HEK293T (cell line): ENCODE data around the gene MUC3A.
"Not testable (repeated sequence)": the region's sequence is repeated elsewhere in the genome, so short reads cannot be mapped to it uniquely, and the experiment has no call there.

Experiments used
- CTCF ChIA-PET: fragments of 350-600 bp; formaldehyde crosslinking; extraction: SDS; loops from one replicate; lab custom pipeline; 2021; ENCODE audit warnings: antibody characterized with exemption, inconsistent platforms; lab: Yijun Ruan, JAX
- POLR2A ChIA-PET: fragments of 350-600 bp; formaldehyde crosslinking; extraction: SDS; loops from one replicate; lab custom pipeline; 2020; ENCODE audit warnings: antibody characterized with exemption, inconsistent platforms; lab: Yijun Ruan, JAX
- DNase-seq: peaks from one replicate; pipeline ENCODE4 v3.0.0; 2012; ENCODE audit warnings: mixed read lengths; ENCODE audit errors: extremely low spot score
- ARNT ChIP-seq: fragments of 450-650 bp; IDR thresholded peaks from 2 replicates; pipeline ENCODE4 v1.6.1; 2017; ENCODE audit warnings: mild to moderate bottlenecking
- BHLHE40 ChIP-seq: fragments of 450-650 bp; IDR thresholded peaks from 2 replicates; pipeline ENCODE4 v1.6.1; 2016; ENCODE audit warnings: mild to moderate bottlenecking, moderate library complexity, borderline replicate concordance
- CTBP1 ChIP-seq: fragments of 450-650 bp; IDR thresholded peaks from 2 replicates; pipeline ENCODE4 v1.6.1; 2016; ENCODE audit warnings: borderline replicate concordance
- ELF4 ChIP-seq: fragments of 450-650 bp; IDR thresholded peaks from 2 replicates; pipeline ENCODE4 v1.6.1; 2017; ENCODE audit warnings: antibody characterized with exemption
- FOXA1 ChIP-seq: fragments of 450-650 bp; IDR thresholded peaks from 2 replicates; pipeline ENCODE4 v1.6.1; 2016; ENCODE audit warnings: mild to moderate bottlenecking
- FOXK2 ChIP-seq: fragments of 450-650 bp; IDR thresholded peaks from 2 replicates; pipeline ENCODE4 v1.6.1; 2016; ENCODE audit warnings: mild to moderate bottlenecking
- FOXM1 ChIP-seq: fragments of 450-650 bp; IDR thresholded peaks from 2 replicates; pipeline ENCODE4 v1.6.1; 2017; ENCODE audit warnings: mild to moderate bottlenecking, borderline replicate concordance
- HDGF ChIP-seq: fragments of 450-650 bp; IDR thresholded peaks from 2 replicates; pipeline ENCODE4 v1.6.1; 2017; ENCODE audit warnings: antibody characterized with exemption, borderline replicate concordance
- L3MBTL2 ChIP-seq: fragments of 450-650 bp; conservative IDR thresholded peaks from 2 replicates; pipeline ENCODE4 v1.6.1; 2016; ENCODE audit warnings: mild to moderate bottlenecking
- LEF1 ChIP-seq: fragments of 450-650 bp; IDR thresholded peaks from 2 replicates; pipeline ENCODE4 v1.6.1; 2017; ENCODE audit warnings: mild to moderate bottlenecking, borderline replicate concordance
- NFRKB ChIP-seq: fragments of 450-650 bp; IDR thresholded peaks from 2 replicates; pipeline ENCODE4 v1.6.1; 2016; ENCODE audit warnings: mild to moderate bottlenecking, moderate library complexity
- SP1 ChIP-seq: fragments of 450-650 bp; IDR thresholded peaks from 2 replicates; pipeline ENCODE4 v1.6.1; 2017
- SUZ12 ChIP-seq: fragments of 450-650 bp; IDR thresholded peaks from 2 replicates; pipeline ENCODE4 v1.6.1; 2016; ENCODE audit warnings: mild to moderate bottlenecking
- TARDBP ChIP-seq: fragments of 450-650 bp; IDR thresholded peaks from 2 replicates; pipeline ENCODE4 v1.6.1; 2016
- ZNF384 ChIP-seq: fragments of 450-650 bp; IDR thresholded peaks from 2 replicates; pipeline ENCODE4 v1.6.1; 2016
- TF ChIP-seq, protein P1 (sequence below): fragments of 450-650 bp; IDR thresholded peaks from 2 replicates; pipeline ENCODE4 v1.6.1; 2016

Gene MUC3A

GRCh38 chr7:100914208-100914878 lies 35.0 kb upstream of the MUC3A start:
- no peak for DNase-seq
- TF ChIP-seq, protein P1, sequence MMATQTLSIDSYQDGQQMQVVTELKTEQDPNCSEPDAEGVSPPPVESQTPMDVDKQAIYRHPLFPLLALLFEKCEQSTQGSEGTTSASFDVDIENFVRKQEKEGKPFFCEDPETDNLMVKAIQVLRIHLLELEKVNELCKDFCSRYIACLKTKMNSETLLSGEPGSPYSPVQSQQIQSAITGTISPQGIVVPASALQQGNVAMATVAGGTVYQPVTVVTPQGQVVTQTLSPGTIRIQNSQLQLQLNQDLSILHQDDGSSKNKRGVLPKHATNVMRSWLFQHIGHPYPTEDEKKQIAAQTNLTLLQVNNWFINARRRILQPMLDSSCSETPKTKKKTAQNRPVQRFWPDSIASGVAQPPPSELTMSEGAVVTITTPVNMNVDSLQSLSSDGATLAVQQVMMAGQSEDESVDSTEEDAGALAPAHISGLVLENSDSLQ, result no peak
- TF ChIP-seq CTBP1 (no peak), HDGF (no peak), L3MBTL2 (no peak), FOXK2 (no peak), ELF4 (no peak), FOXM1 (no peak), NFRKB (no peak), SUZ12 (no peak), ARNT (no peak), ZNF384 (no peak), LEF1 (no peak), SP1 (no peak), FOXA1 (no peak)
- POLR2A ChIA-PET, result no interaction called here
- CTCF ChIA-PET, result no interaction called here

- ChIA-PET POLR2A (no interaction called here), CTCF (no interaction called here)
- TF ChIP-seq ZNF384 (no peak), BHLHE40 (no peak), SUZ12 (no peak), NFRKB (no peak), HDGF (no peak), CTBP1 (no peak), ARNT (no peak), L3MBTL2 (no peak), FOXM1 (no peak), SP1 (no peak), ELF4 (no peak), FOXK2 (no peak), LEF1 (no peak), TARDBP (no peak), FOXA1 (no peak)
- TF ChIP-seq, protein P1, result no peak
- DNase-seq, result no peak
Observed at GRCh38 chr7:100914879-100915447, 34.4 kb upstream of the MUC3A start.

DNA sequence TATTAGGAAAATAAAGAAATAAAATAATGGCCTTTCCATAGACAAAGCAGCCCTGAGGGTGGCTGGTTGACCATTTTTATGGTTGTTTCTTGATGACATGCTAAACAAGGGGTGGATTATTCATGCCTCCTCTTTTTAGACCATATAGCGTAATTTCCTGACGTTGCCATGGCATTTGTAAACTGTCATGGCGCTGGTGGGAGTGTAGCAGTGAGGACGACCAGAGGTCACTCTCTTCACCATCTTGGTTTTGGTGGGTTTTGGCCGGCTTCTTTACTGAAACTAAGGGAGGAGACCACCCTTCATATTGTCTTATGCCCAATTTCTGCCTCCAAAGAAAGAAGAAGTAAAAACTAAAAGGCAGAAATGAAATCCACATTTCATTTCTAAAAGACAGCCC lies 30.0 kb upstream of the MUC3A start:
- DNase-seq, CTCF ChIA-PET: not testable (repeated sequence)
- POLR2A ChIA-PET, result interaction anchor here (1.4 kb wide), 1 partner anchor 29 kb away, joined by 3 read pairs; the partner anchor contains the start of gene UFSP1

- POLR2A ChIA-PET, result interaction anchor here (1.4 kb wide), 1 partner anchor 30 kb away, joined by 3 read pairs; the partner anchor contains the start of gene UFSP1
- DNase-seq, CTCF ChIA-PET: not testable (repeated sequence)
Observed at GRCh38 chr7:100919779-100920437, 29.4 kb upstream of the MUC3A start.

DNA sequence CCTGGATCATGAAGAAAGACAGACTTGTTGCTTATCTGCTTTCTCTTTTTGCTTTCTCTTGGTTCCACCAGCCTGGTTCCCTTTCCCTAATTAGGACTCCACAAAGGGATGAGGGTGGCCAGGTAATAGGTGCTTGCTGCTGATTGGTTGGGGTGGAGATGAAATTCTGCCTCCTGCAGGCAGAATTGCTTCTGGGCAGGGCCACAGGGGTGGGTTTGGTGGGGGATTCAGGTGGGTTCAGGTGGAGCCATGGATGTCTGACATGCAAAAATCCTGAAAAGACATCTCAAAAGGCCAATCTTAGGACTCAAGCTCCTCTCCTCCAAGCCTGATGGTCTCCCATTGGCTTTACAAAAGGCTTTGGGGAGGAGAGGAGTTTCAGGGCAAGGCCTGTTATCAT lies 28.3 kb upstream of the MUC3A start:
- ChIA-PET CTCF (interaction anchor here (0.7 kb wide), 1 partner anchor 137 kb away, joined by 4 read pairs; no protein-coding TSS in a partner anchor), POLR2A (no interaction called here)
- no peak for DNase-seq

DNA sequence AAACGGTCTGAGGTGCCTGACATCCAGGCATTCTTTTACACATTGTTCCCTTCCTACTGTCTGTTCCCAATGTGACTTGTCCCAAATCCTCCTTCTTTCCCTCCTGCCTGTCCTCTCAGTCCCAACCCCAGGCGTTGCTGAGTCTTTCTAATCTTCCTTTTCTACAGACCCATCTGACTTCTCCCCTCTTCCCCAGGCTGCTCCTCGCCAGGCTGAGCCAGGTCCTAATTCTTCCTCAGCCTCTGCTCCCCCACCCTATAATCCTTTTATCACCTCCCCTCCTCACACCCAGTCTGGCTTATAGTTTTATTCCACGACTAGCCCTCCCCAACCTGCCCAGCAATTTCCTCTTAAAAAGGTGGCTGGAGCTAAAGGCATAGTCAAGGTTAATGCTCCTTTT lies 25.7 kb upstream of the MUC3A start:
- CTCF ChIA-PET, DNase-seq, POLR2A ChIA-PET: not testable (repeated sequence)

More for the DNA sequence above, 28.3 kb upstream of the MUC3A start:
- TF ChIP-seq L3MBTL2, result no peak
- no peak for TF ChIP-seq ZNF384
- no peak for TF ChIP-seq FOXK2

GRCh38 chr7:100929808-100930174 lies 19.5 kb upstream of the MUC3A start:
- TF ChIP-seq TARDBP (no peak), ZNF384 (no peak), FOXM1 (no peak), ARNT (no peak), SUZ12 (no peak), FOXK2 (no peak), FOXA1 (no peak), CTBP1 (no peak), HDGF (no peak), ELF4 (no peak), L3MBTL2 (no peak), BHLHE40 (no peak)
- CTCF ChIA-PET, result no interaction called here
- POLR2A ChIA-PET, result no interaction called here
- no peak for DNase-seq
